Esophagus squamous epithelium (tissue), 5 donors: ENCODE data around the gene ADAMTS12. TPM values are rescaled to one million over a fixed set of nuclear protein-coding genes. Genes with fewer than 3 reads are reported as not detected.

ENCODE experiments used
- DNase-seq: peaks from one replicate; lab custom pipeline; 2025; lab: John Stamatoyannopoulos, UW
- H3K27ac ChIP-seq, 4 donors: fragments of 200-600 bp; sonication (generic); one replicate each; pipeline ENCODE4 v1.5.1; 2016 to 2019; ENCODE audit warnings: mild to moderate bottlenecking in 1 of 4
- H3K27me3 ChIP-seq, 4 donors: fragments of 200-600 bp; sonication (generic); 1 replicate in 3 of 4; 2 replicates in 1 of 4; pipeline versions ENCODE4 v1.5.1 to v1.6.0; 2017 to 2021; ENCODE audit warnings: antibody characterized with exemption in 1 of 4
- H3K36me3 ChIP-seq, 3 donors: fragments of 200-600 bp; sonication (generic); one replicate each; pipeline ENCODE4 v1.5.1; 2016 to 2019
- H3K4me1 ChIP-seq, 3 donors: fragments of 200-600 bp; sonication (generic); one replicate each; pipeline ENCODE4 v1.5.1; 2017 to 2019
- H3K4me3 ChIP-seq, 4 donors: fragments of 200-600 bp; sonication (generic); 1 replicate in 3 of 4; 2 replicates in 1 of 4; pipeline ENCODE4 v1.5.1; 2016 to 2019; ENCODE audit warnings: mild to moderate bottlenecking in 2 of 4, moderate library complexity in 1 of 4
- H3K9me3 ChIP-seq, 3 donors: fragments of 200-600 bp; sonication (generic); one replicate each; pipeline ENCODE4 v1.5.1; 2016 to 2019
- CTCF ChIP-seq, 6 experiments: fragments of 450-650 bp in 4 of 6; fragments of 200-600 bp in 2 of 6; sonication (generic) in 2 of 6; IDR thresholded peaks; one replicate each; pipeline ENCODE4 v1.5.1; 2016 to 2019; ENCODE audit warnings: antibody characterized with exemption in 6 of 6, mild to moderate bottlenecking in 4 of 6, moderate library complexity in 4 of 6
- POLR2A ChIP-seq, 4 donors: fragments of 450-650 bp; IDR thresholded peaks; one replicate each; pipeline ENCODE4 v1.6.1; 2017; ENCODE audit warnings: antibody characterized with exemption in 4 of 4, mild to moderate bottlenecking in 4 of 4, moderate library complexity in 3 of 4
- WGBS, 2 donors: methylation state at CpG; one replicate each; pipeline ENCODE4 v1.1.5; 2018; 5-methylcytosine and 5-hydroxymethylcytosine counted together
- intact Hi-C: fragments of 100-400 bp; cut with DNase I; formaldehyde crosslinking; loops from one replicate; pipeline ENCODE4 v1.15.0; 2022
- total RNA-seq, 4 donors: library from RNA; depleted of rRNA; stranded (reverse); fragments of >200 nt; gene quantifications; one replicate each; pipeline ENCODE4 v1.1.0, GENCODE V29; 2016
- donor health status: DM: yes; HTN: yes; CAD: no.

ADAMTS12 gene
- total RNA-seq, 4 donors from 2014 or later = 0.73 to 1.3 (median 0.76) TPM; not detected in 1

GRCh38 chr5:33628796-33629195 lies 263.0 kb downstream of the ADAMTS12 start:
- intact Hi-C loops = no loop called here

GRCh38 chr5:33621514-33621913 lies 270.3 kb downstream of the ADAMTS12 start:
- Histone ChIP-seq H3K9me3 (no peaks in the 10 kb centered on the region), H3K4me1 (no peaks in the 10 kb centered on the region), H3K4me3 (no peak overlapping the region), H3K27ac (no peak overlapping the region), H3K36me3 (no peaks in the 10 kb centered on the region), H3K27me3 (no peaks in the 10 kb centered on the region)
- no peak for DNase-seq
- intact Hi-C loops = no loop called here
- TF ChIP-seq CTCF (IDR thresholded peaks at IDR 0.05) = no peak
- TF ChIP-seq POLR2A (IDR thresholded peaks at IDR 0.05) = no peak
- 55 to 59% methylated on average over 1 of the region's 1 CpG for WGBS, 2 donors

More at GRCh38 chr5:33628796-33629195, 263.0 kb downstream of the ADAMTS12 start:
- H3K4me3 ChIP-seq = no peak overlapping the region
- WGBS, 2 donors = 55 to 82% methylated on average over 1 of the region's 1 CpG
- H3K27me3 ChIP-seq = no peaks in the 10 kb centered on the region
- H3K4me1 ChIP-seq = no peaks in the 10 kb centered on the region
- no peak overlapping the region for H3K27ac ChIP-seq
- no peaks in the 10 kb centered on the region for H3K9me3 ChIP-seq
- no peak for DNase-seq
- TF ChIP-seq CTCF (IDR thresholded peaks at IDR 0.05) = no peak
- no peak for TF ChIP-seq POLR2A (IDR thresholded peaks at IDR 0.05)
- H3K36me3 ChIP-seq = no peaks in the 10 kb centered on the region

GRCh38 chr5:33614039-33614438 lies 277.8 kb downstream of the ADAMTS12 start:
- Histone ChIP-seq H3K36me3 (no peaks in the 10 kb centered on the region), H3K27me3 (no peaks in the 10 kb centered on the region), H3K4me1 (peaks cover 0 to 3% (median 0%) of the 10 kb centered on the region in 3 donors), H3K4me3 (no peak overlapping the region), H3K27ac (no peak overlapping the region), H3K9me3 (no peaks in the 10 kb centered on the region)
- intact Hi-C loops = no loop called here
- TF ChIP-seq POLR2A (IDR thresholded peaks at IDR 0.05) = no peak
- TF ChIP-seq CTCF (IDR thresholded peaks at IDR 0.05) = no peak
- DNase-seq = no peak
- WGBS, 2 donors = 94 to 97% methylated on average over 3 of the region's 3 CpGs

GRCh38 chr5:33612386-33612785 lies 279.4 kb downstream of the ADAMTS12 start:
- WGBS, 2 donors = 38 to 71% methylated on average over 1 of the region's 1 CpG
- TF ChIP-seq POLR2A (IDR thresholded peaks at IDR 0.05) (no peak), CTCF (IDR thresholded peaks at IDR 0.05) (no peak)
- Histone ChIP-seq H3K4me3 (no peak overlapping the region), H3K9me3 (no peaks in the 10 kb centered on the region), H3K27me3 (no peaks in the 10 kb centered on the region), H3K4me1 (peaks cover 0 to 3% (median 0%) of the 10 kb centered on the region in 3 donors), H3K27ac (no peak overlapping the region), H3K36me3 (no peaks in the 10 kb centered on the region)
- intact Hi-C loops = no loop called here
- no peak for DNase-seq

- no peak for TF ChIP-seq CTCF (IDR thresholded peaks at IDR 0.05)
- no peak for TF ChIP-seq POLR2A (IDR thresholded peaks at IDR 0.05)
- intact Hi-C loops = no loop called here
- H3K36me3 ChIP-seq = no peaks in the 10 kb centered on the region
- H3K27me3 ChIP-seq = no peaks in the 10 kb centered on the region
- no peak overlapping the region for H3K27ac ChIP-seq
- peaks cover 0 to 3% (median 0%) of the 10 kb centered on the region in 3 donors for H3K4me1 ChIP-seq
- WGBS, 2 donors = 33% methylated on average over 1 of the region's 1 CpG
- H3K9me3 ChIP-seq = no peaks in the 10 kb centered on the region
- no peak overlapping the region for H3K4me3 ChIP-seq
- no peak for DNase-seq
Observed at GRCh38 chr5:33611877-33612276, 279.9 kb downstream of the ADAMTS12 start.
